Stomach (tissue), 9 donors: Measurements from ENCODE around the gene SH3RF3. TPM values are rescaled to one million over a fixed set of nuclear protein-coding genes. Genes with fewer than 3 reads are reported as not detected.

Experiments
- DNase-seq, 2 donors: peaks; one replicate each; pipeline versions ENCODE4 v3.0.0 to v3.0.0-alpha.2; 2013 to 2019
- H3K27ac ChIP-seq, 5 donors: fragments of 200-600 bp in 4 of 5; sonication (generic) in 4 of 5; one replicate each; pipeline ENCODE4 v1.5.1; 2013 to 2019; ENCODE audit warnings: mild to moderate bottlenecking in 1 of 5, moderate library complexity in 1 of 5
- H3K27me3 ChIP-seq, 3 donors: fragments of 200-600 bp; sonication (generic); one replicate each; pipeline ENCODE4 v1.5.1; 2017 to 2019; ENCODE audit warnings: mixed run types in 1 of 3
- H3K36me3 ChIP-seq, 4 donors: fragments of 200-600 bp; sonication (generic); 1 replicate in 3 of 4; 2 replicates in 1 of 4; pipeline ENCODE4 v1.5.1; 2016 to 2019
- H3K4me1 ChIP-seq, 4 donors: fragments of 200-600 bp; sonication (generic); one replicate each; pipeline ENCODE4 v1.5.1; 2016 to 2019
- H3K4me3 ChIP-seq, 4 donors: fragments of 200-600 bp; sonication (generic) in 3 of 4; one replicate each; pipeline ENCODE4 v1.5.1; 2016 to 2019; ENCODE audit warnings: mild to moderate bottlenecking in 1 of 4
- H3K9me3 ChIP-seq, 4 donors: fragments of 200-600 bp; sonication (generic); one replicate each; pipeline ENCODE4 v1.5.1; 2016 to 2019
- CTCF ChIP-seq, 7 experiments: fragments of 450-650 bp in 4 of 7; fragments of 200-600 bp in 3 of 7; sonication (generic) in 3 of 7; IDR thresholded peaks; one replicate each; pipeline ENCODE4 v1.5.1; 2016 to 2019; ENCODE audit warnings: antibody characterized with exemption in 7 of 7, control low read depth in 2 of 7, mild to moderate bottlenecking in 1 of 7
- EP300 ChIP-seq: sonication (generic); formaldehyde crosslinking; IDR thresholded peaks from one replicate; pipeline ENCODE4 v1.6.1; 2017; ENCODE audit warnings: antibody characterized with exemption
- POLR2A ChIP-seq, 4 donors: fragments of 450-650 bp; IDR thresholded peaks; one replicate each; pipeline ENCODE4 v1.6.1; 2016; ENCODE audit warnings: antibody characterized with exemption in 4 of 4, control low read depth in 2 of 4, mild to moderate bottlenecking in 1 of 4, moderate library complexity in 1 of 4
- POLR2AphosphoS5 ChIP-seq, 3 donors: sonication (generic); formaldehyde crosslinking; IDR thresholded peaks; one replicate each; pipeline ENCODE4 v1.6.1; 2016; ENCODE audit warnings: antibody characterized with exemption in 3 of 3
- WGBS, 5 donors: extraction: QIAGEN DNeasy Blood & Tissue Kit in 3 of 5; methylation state at CpG; one replicate each; pipeline versions ENCODE4 v1.1.5 to v1.1.7; 2013 to 2018; 5-methylcytosine and 5-hydroxymethylcytosine counted together
- intact Hi-C: fragments of 100-400 bp; cut with DNase I; formaldehyde crosslinking; loops from one replicate; pipeline ENCODE4 v1.15.1; 2023; ENCODE audit warnings: low total_unique reads
- polyA plus RNA-seq, 3 donors: library from polyadenylated mRNA; stranded (reverse); fragments of 200-250 nt; gene quantifications; one replicate each; pipeline ENCODE4 v1.2.3, GENCODE V29; 2013
- total RNA-seq, 5 donors: library from RNA; depleted of rRNA; stranded (reverse); fragments of >200 nt; gene quantifications; one replicate each; pipeline versions ENCODE4 v1.1.0 to v1.2.3, GENCODE V29; 2014 to 2016
- donor health status: healthy with polysubstance abuse.
- donor health status: Bipolar disorder and iron deficiency.
- donor health status: healthy.

SH3RF3 gene
- total and polyA plus RNA-seq, 8 donors = 0.87 to 11.1 (median 4.4) TPM

DNA sequence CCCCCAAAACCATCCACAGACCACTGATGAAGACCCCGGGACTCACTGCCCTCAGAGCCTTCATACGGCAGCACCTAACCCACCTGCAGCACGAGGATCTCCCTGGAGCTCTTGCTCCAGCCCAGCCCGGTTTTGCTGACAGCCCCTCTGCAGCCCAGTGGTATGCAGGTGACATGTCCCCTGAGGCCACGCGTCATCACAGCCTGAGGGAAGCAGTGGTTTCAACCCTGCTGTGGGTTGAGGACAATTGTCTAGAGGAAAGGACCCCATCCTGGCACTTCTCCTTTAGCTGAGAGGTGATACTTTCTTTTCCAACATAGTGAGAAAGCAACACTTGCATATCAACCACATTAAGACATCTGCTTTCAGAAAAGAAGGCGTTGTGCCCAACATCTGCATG is 350.8 kb downstream of the SH3RF3 start:
- DNase-seq = no peak
- Histone ChIP-seq H3K27ac (no peak overlapping the region), H3K4me1 (peaks cover 7 to 34% (median 30%) of the 10 kb centered on the region in 4 donors), H3K36me3 (no peaks in the 10 kb centered on the region), H3K9me3 (no peaks in the 10 kb centered on the region), H3K27me3 (no peaks in the 10 kb centered on the region), H3K4me3 (no peak overlapping the region)
- WGBS, 5 donors = 83 to 89% (median 88%) methylated on average over 7 of the region's 7 CpGs
- TF ChIP-seq POLR2AphosphoS5 (IDR thresholded peaks at IDR 0.05) = no peak
- no peak for TF ChIP-seq EP300
- no peak for TF ChIP-seq CTCF (IDR thresholded peaks at IDR 0.05)
- TF ChIP-seq POLR2A (IDR thresholded peaks at IDR 0.05) = no peak
- intact Hi-C loops = no loop called here

DNA sequence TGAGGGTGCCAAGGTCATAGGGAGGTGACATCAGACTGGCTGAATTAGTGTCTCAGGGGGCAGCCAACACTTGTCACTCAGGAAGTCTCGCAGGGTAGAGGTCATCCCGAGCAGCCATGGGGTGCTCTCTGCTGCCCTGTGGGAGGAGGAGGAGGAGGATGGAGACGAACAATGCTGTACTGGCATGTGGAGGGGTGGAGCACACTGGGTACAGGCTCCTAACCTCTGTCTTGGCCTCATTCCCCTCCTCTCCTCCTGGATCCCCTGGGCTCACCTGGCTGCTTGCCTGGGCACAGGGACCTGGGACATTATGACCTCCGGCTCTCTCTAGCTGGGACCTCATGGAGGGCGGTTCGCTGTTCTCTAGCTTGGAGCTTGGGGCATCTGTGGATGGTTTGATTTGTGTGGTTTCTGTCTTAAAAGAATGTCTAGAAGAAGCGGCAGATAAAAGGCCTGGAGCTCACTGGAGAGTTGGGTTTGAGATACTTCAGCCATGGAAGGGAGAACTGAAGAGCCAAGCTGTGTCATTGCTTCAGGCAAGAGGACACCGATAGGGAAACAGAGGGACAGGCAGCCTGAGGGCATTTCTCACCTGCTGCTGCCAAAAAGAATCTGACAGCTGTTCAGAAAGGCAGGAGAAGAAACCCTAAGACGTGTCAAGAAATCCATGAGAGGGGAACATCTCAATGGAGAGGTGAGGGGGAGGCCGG is 351.6 kb downstream of the SH3RF3 start:
- TF ChIP-seq POLR2A (IDR thresholded peaks at IDR 0.05) (no peak), CTCF (IDR thresholded peaks at IDR 0.05) (no peak), EP300 (no peak), POLR2AphosphoS5 (IDR thresholded peaks at IDR 0.05) (no peak)
- H3K27me3 ChIP-seq = no peaks in the 10 kb centered on the region
- peaks cover 7 to 34% (median 30%) of the 10 kb centered on the region in 4 donors for H3K4me1 ChIP-seq
- H3K27ac ChIP-seq = peak overlapping the region; percentile 3 to 65 (median 30)
- no peaks in the 10 kb centered on the region for H3K9me3 ChIP-seq
- WGBS, 5 donors = 41 to 71% (median 64%) methylated on average over 10 of the region's 10 CpGs
- no peak overlapping the region for H3K4me3 ChIP-seq
- no peaks in the 10 kb centered on the region for H3K36me3 ChIP-seq
- peak in 1 of 2 donors; percentile 29 for DNase-seq
- intact Hi-C loops = no loop called here

- no peak overlapping the region for H3K4me3 ChIP-seq
- TF ChIP-seq POLR2AphosphoS5 (IDR thresholded peaks at IDR 0.05) (peak in 1 of 3 donors; percentile 15), EP300 (no peak), CTCF (IDR thresholded peaks at IDR 0.05) (peak in 1 of 7 experiments; percentile 5), POLR2A (IDR thresholded peaks at IDR 0.05) (no peak)
- peak; percentile 51 to 81 for DNase-seq
- H3K27me3 ChIP-seq = no peaks in the 10 kb centered on the region
- H3K4me1 ChIP-seq = peaks cover 7 to 34% (median 30%) of the 10 kb centered on the region in 4 donors
- 24 to 56% (median 46%) methylated on average over 7 to 9 of the region's 9 CpGs for WGBS, 5 donors
- intact Hi-C loops = no loop called here
- no peaks in the 10 kb centered on the region for H3K9me3 ChIP-seq
- peak overlapping the region; percentile 3 to 65 (median 30) for H3K27ac ChIP-seq
- H3K36me3 ChIP-seq = no peaks in the 10 kb centered on the region
Measured at GRCh38 chr2:109481196-109481555, 352.2 kb downstream of the SH3RF3 start.

DNA sequence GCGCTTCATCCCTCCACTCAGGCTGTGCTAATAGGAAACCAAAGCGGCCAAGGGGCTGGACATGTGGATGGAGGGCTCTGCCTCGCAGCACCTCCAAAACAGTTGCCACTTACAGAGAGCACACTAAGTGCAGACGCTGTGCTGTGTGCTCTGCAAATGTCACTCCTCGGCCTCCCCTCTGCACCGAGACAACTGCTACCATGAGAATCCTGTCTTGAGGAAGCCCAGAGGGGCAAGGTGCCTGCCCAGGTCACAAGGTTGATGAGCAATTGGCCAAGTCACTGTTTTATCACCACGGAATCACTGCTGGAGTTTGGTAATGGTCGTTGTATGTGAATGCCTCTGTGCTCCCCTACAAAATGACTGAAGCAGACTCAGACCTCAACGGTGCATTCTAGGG is 352.6 kb downstream of the SH3RF3 start:
- peaks cover 7 to 34% (median 30%) of the 10 kb centered on the region in 4 donors for H3K4me1 ChIP-seq
- intact Hi-C loops = no loop called here
- H3K27me3 ChIP-seq = no peaks in the 10 kb centered on the region
- TF ChIP-seq POLR2AphosphoS5 (IDR thresholded peaks at IDR 0.05) = no peak
- peak overlapping the region in 1 of 5 donors; percentile 65 for H3K27ac ChIP-seq
- no peak overlapping the region for H3K4me3 ChIP-seq
- H3K36me3 ChIP-seq = no peaks in the 10 kb centered on the region
- H3K9me3 ChIP-seq = no peaks in the 10 kb centered on the region
- 79 to 90% (median 86%) methylated on average over 8 to 9 of the region's 9 CpGs for WGBS, 5 donors
- DNase-seq = no peak

GRCh38 chr2:109482361-109482861 is 353.4 kb downstream of the SH3RF3 start:
- H3K9me3 ChIP-seq = no peaks in the 10 kb centered on the region
- no peak overlapping the region for H3K4me3 ChIP-seq
- H3K4me1 ChIP-seq = peaks cover 7 to 37% (median 32%) of the 10 kb centered on the region in 4 donors
- H3K27ac ChIP-seq = peak overlapping the region in 1 of 5 donors; percentile 1
- no peaks in the 10 kb centered on the region for H3K27me3 ChIP-seq
- H3K36me3 ChIP-seq = no peaks in the 10 kb centered on the region
- intact Hi-C loops = no loop called here
- no peak for DNase-seq
- TF ChIP-seq EP300 (no peak), POLR2A (IDR thresholded peaks at IDR 0.05) (no peak), POLR2AphosphoS5 (IDR thresholded peaks at IDR 0.05) (no peak), CTCF (IDR thresholded peaks at IDR 0.05) (no peak)
- 44 to 61% (median 51%) methylated on average over 15 of the region's 15 CpGs for WGBS, 5 donors
